Large intestine (tissue), 3 donors: Measurements from ENCODE around the gene UBAP2L. TPM values are rescaled to one million over a fixed set of nuclear protein-coding genes. Genes with fewer than 3 reads are reported as not detected.

ENCODE experiments used
- DNase-seq, 2 donors: peaks; one replicate each; pipeline versions ENCODE4 v3.0.0 to v3.0.0-alpha.2; 2013
- H3K27ac ChIP-seq: one replicate; pipeline ENCODE4 v1.5.1; 2013; ENCODE audit warnings: low read length
- H3K27me3 ChIP-seq: 2 replicates; pipeline ENCODE4 v1.6.1; 2013; ENCODE audit warnings: low read length; ENCODE audit not compliant: control insufficient read depth, insufficient read depth
- H3K36me3 ChIP-seq: 2 replicates; pipeline ENCODE4 v1.6.1; 2013; ENCODE audit warnings: low read length; ENCODE audit not compliant: control insufficient read depth, insufficient read depth
- H3K4me1 ChIP-seq: one replicate; pipeline ENCODE4 v1.6.1; 2013; ENCODE audit warnings: low read length; ENCODE audit not compliant: control insufficient read depth, insufficient read depth
- H3K4me3 ChIP-seq: one replicate; pipeline ENCODE4 v1.5.1; 2013; ENCODE audit warnings: low read length
- H3K9me3 ChIP-seq: one replicate; pipeline ENCODE4 v1.6.1; 2013; ENCODE audit warnings: mild to moderate bottlenecking, low read depth, low read length, moderate library complexity; ENCODE audit not compliant: control insufficient read depth
- WGBS: methylation state at CpG from one replicate; pipeline ENCODE4 v1.1.5; 2013; ENCODE audit warnings: low lambda C conversion rate; ENCODE audit not compliant: insufficient coverage; 5-methylcytosine and 5-hydroxymethylcytosine counted together
- polyA plus RNA-seq: library from polyadenylated mRNA; unstranded; fragments of 120-200 nt; gene quantifications from one replicate; pipeline ENCODE4 v1.2.1, GENCODE V29; 2013

UBAP2L gene
- polyA plus RNA-seq, 1 donor = 143 TPM

GRCh38 chr1:154182344-154183045 lies 38.3 kb upstream of the UBAP2L start:
- WGBS = no CpG with 5 or more reads among the region's 35 CpGs

GRCh38 chr1:154183046-154183915 lies 37.5 kb upstream of the UBAP2L start:
- Histone ChIP-seq H3K36me3 (no peaks in the 10 kb centered on the region), H3K27me3 (no peaks in the 10 kb centered on the region), H3K4me3 (peak overlapping the region; percentile 91), H3K4me1 (peaks cover 32% of the 10 kb centered on the region), H3K27ac (peak overlapping the region; percentile 99), H3K9me3 (no peaks in the 10 kb centered on the region)
- WGBS = no CpG with 5 or more reads among the region's 41 CpGs
- DNase-seq = peak; percentile 98

More at GRCh38 chr1:154182344-154183045, 38.3 kb upstream of the UBAP2L start:
- H3K36me3 ChIP-seq = peaks cover 3% of the 10 kb centered on the region
- peak overlapping the region; percentile 91 for H3K4me3 ChIP-seq
- H3K4me1 ChIP-seq = peaks cover 36% of the 10 kb centered on the region
- no peaks in the 10 kb centered on the region for H3K9me3 ChIP-seq
- peak; percentile 88 to 89 for DNase-seq
- H3K27me3 ChIP-seq = no peaks in the 10 kb centered on the region
- H3K27ac ChIP-seq = peak overlapping the region; percentile 99

GRCh38 chr1:154186177-154186576 lies 34.6 kb upstream of the UBAP2L start:
- H3K9me3 ChIP-seq = no peaks in the 10 kb centered on the region

GRCh38 chr1:154186852-154187501 lies 33.8 kb upstream of the UBAP2L start:
- 0% methylated on average over 1 of the region's 2 CpGs for WGBS
- peak in 1 of 2 donors; percentile 27 for DNase-seq
- Histone ChIP-seq H3K27ac (no peak overlapping the region), H3K4me1 (peaks cover 3% of the 10 kb centered on the region), H3K4me3 (no peak overlapping the region), H3K27me3 (peaks cover 11% of the 10 kb centered on the region), H3K9me3 (no peaks in the 10 kb centered on the region), H3K36me3 (no peaks in the 10 kb centered on the region)

More at GRCh38 chr1:154186177-154186576, 34.6 kb upstream of the UBAP2L start:
- H3K4me1 ChIP-seq = peaks cover 7% of the 10 kb centered on the region
- no peak overlapping the region for H3K27ac ChIP-seq
- no peaks in the 10 kb centered on the region for H3K36me3 ChIP-seq
- peaks cover 6% of the 10 kb centered on the region for H3K27me3 ChIP-seq
- H3K4me3 ChIP-seq = no peak overlapping the region
- WGBS = no CpG with 5 or more reads among the region's 1 CpG
- peak; percentile 46 to 51 for DNase-seq

GRCh38 chr1:154190550-154190949 lies 30.2 kb upstream of the UBAP2L start:
- H3K4me1 ChIP-seq = peaks cover 3% of the 10 kb centered on the region
- H3K36me3 ChIP-seq = no peaks in the 10 kb centered on the region
- no peak overlapping the region for H3K4me3 ChIP-seq
- DNase-seq = no peak
- H3K9me3 ChIP-seq = no peaks in the 10 kb centered on the region
- peaks cover 34% of the 10 kb centered on the region for H3K27me3 ChIP-seq
- no CpG with 5 or more reads among the region's 1 CpG for WGBS
- no peak overlapping the region for H3K27ac ChIP-seq

- WGBS = no CpG with 5 or more reads among the region's 1 CpG
- peaks cover 34% of the 10 kb centered on the region for H3K27me3 ChIP-seq
- no peak for DNase-seq
Measured at GRCh38 chr1:154191990-154192461, 28.7 kb upstream of the UBAP2L start, which contains the start of gene TPM3. TSS of gene TPM3 (minus strand) at chr1:154192100. CDS start at chr1:154192018, 82 bp downstream.

GRCh38 chr1:154192476-154192875 lies 28.3 kb upstream of the UBAP2L start:
- no CpG with 5 or more reads among the region's 3 CpGs for WGBS
- Histone ChIP-seq H3K4me3 (no peak overlapping the region), H3K9me3 (no peaks in the 10 kb centered on the region), H3K27me3 (peaks cover 34% of the 10 kb centered on the region), H3K36me3 (no peaks in the 10 kb centered on the region), H3K4me1 (no peaks in the 10 kb centered on the region), H3K27ac (no peak overlapping the region)
- DNase-seq = no peak

More at GRCh38 chr1:154191990-154192461, 28.7 kb upstream of the UBAP2L start, which contains the start of gene TPM3:
- Histone ChIP-seq H3K4me1 (no peaks in the 10 kb centered on the region), H3K36me3 (no peaks in the 10 kb centered on the region), H3K27ac (no peak within 1 kb of the TSS), H3K9me3 (no peaks in the 10 kb centered on the region), H3K4me3 (no peak within 1 kb of the TSS)

GRCh38 chr1:154193821-154194220 lies 26.9 kb upstream of the UBAP2L start:
- Histone ChIP-seq H3K4me1 (no peaks in the 10 kb centered on the region), H3K4me3 (no peak overlapping the region), H3K27ac (no peak overlapping the region), H3K36me3 (no peaks in the 10 kb centered on the region), H3K9me3 (no peaks in the 10 kb centered on the region), H3K27me3 (peaks cover 34% of the 10 kb centered on the region)
- WGBS = no CpG with 5 or more reads among the region's 8 CpGs
- no peak for DNase-seq

GRCh38 chr1:154198756-154199562 lies 21.8 kb upstream of the UBAP2L start:
- H3K4me3 ChIP-seq = no peak overlapping the region
- no CpG with 5 or more reads among the region's 5 CpGs for WGBS
- no peak overlapping the region for H3K27ac ChIP-seq
- no peaks in the 10 kb centered on the region for H3K4me1 ChIP-seq
- no peaks in the 10 kb centered on the region for H3K36me3 ChIP-seq
- no peaks in the 10 kb centered on the region for H3K9me3 ChIP-seq
- DNase-seq = peak; percentile 30 to 53
- H3K27me3 ChIP-seq = peaks cover 8% of the 10 kb centered on the region
